Measurements from ENCODE around the gene USP54. TPM values are rescaled to one million over a fixed set of nuclear protein-coding genes. Genes with fewer than 3 reads are reported as not detected.

The USP54 gene
- total RNA-seq, 2 donors from 2014 or later = 53.0 to 79.6 TPM

DNA sequence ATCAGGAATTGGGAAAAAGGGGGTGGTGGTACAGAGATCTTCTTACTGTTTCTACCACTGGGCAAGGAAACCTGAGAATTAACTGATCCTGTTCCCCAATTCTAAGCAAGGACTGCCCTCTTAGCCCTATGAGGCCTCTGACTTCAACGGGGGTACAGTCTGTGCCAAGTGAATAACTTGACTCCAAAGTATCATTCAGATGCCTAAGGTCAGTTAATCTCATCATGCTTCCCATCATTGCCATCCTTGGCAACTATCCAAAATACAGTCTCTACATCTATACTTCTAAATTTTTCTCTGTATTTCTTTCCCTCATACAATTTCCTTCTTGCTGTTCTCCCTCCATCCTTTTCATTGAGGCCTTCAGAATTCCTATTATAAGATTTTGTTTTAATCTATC, 105.8 kb downstream of the USP54 start:
- H3K9me3 ChIP-seq = no peaks in the 10 kb centered on the region

GRCh38 chr10:73480158-73480557, 111.0 kb downstream of the USP54 start:
- WGBS = 86% methylated on average over 7 of the region's 7 CpGs
- Histone ChIP-seq H3K27ac (no peak overlapping the region), H3K27me3 (replicated peaks; ENCODE audit: insufficient read depth) (no peaks in the 10 kb centered on the region), H3K4me1 (replicated peaks) (no peaks in the 10 kb centered on the region), H3K36me3 (no peaks in the 10 kb centered on the region), H3K4me3 (no peak overlapping the region), H3K9me3 (no peaks in the 10 kb centered on the region)
- no peak for TF ChIP-seq POLR2A (IDR thresholded peaks at IDR 0.05)
- no peak for TF ChIP-seq CTCF (IDR thresholded peaks at IDR 0.05)
- no peak for TF ChIP-seq POLR2AphosphoS5 (IDR thresholded peaks at IDR 0.05)
- intact Hi-C loops (cut with DNase I) = no loop called here
- no peak for DNase-seq (ENCODE audit: low spot score)

More for the DNA sequence above, 105.8 kb downstream of the USP54 start:
- intact Hi-C loops (cut with DNase I) = no loop called here
- Histone ChIP-seq H3K27ac (no peak overlapping the region), H3K27me3 (replicated peaks; ENCODE audit: insufficient read depth) (no peaks in the 10 kb centered on the region), H3K36me3 (no peaks in the 10 kb centered on the region), H3K4me1 (replicated peaks) (no peaks in the 10 kb centered on the region), H3K4me3 (no peak overlapping the region)
- no peak for DNase-seq (ENCODE audit: low spot score)
- WGBS = 88% methylated on average over 1 of the region's 1 CpG
- TF ChIP-seq POLR2A (IDR thresholded peaks at IDR 0.05) (no peak), POLR2AphosphoS5 (IDR thresholded peaks at IDR 0.05) (no peak), CTCF (IDR thresholded peaks at IDR 0.05) (no peak)

DNA sequence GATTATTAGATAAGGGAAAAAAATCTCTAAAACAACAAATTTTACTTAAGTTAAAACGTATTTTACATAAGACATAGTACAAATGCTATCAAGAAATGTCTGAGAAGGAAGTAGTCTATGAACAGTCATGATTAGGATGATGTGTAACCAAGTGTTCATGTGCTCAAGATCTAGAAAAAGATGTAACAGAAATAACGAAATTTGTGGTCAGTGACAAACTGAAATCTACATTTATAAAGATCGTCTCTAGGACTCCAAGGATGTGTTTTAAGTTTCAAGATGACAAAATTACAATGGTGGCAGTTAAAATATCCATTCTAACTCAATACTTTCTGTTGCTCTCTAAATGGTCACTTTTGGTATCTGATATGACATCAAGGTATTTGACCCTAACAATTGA, 112.5 kb downstream of the USP54 start:
- no peak for DNase-seq (ENCODE audit: low spot score)
- TF ChIP-seq CTCF (IDR thresholded peaks at IDR 0.05) = no peak
- H3K9me3 ChIP-seq = no peaks in the 10 kb centered on the region
- whole genome bisulfite sequencing = 77% methylated on average over 3 of the region's 3 CpGs
- H3K27ac ChIP-seq = no peak overlapping the region
- H3K36me3 ChIP-seq = no peaks in the 10 kb centered on the region
- no peaks in the 10 kb centered on the region for H3K27me3 ChIP-seq (replicated peaks; ENCODE audit: insufficient read depth)
- H3K4me3 ChIP-seq = no peak overlapping the region
- H3K4me1 ChIP-seq (replicated peaks) = no peaks in the 10 kb centered on the region
- intact Hi-C loops (cut with DNase I) = no loop called here

DNA sequence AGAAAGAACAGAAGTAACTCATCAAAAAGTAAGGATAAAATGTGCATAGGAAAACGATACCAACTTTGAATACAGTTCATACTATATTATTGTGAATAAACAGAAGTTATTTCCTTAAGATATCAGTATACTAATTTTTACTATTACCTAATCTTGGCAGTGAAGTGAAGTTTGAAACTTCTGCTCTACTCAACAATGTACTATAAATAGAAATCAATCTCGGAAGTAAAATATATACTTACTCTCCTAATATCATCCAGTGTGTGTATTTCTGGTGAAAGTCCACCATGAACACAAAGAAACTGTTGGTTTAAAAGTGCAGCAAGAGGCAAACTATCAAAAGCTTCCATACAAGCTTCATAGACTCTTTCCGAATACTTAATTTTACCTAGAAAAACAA, 119.9 kb downstream of the USP54 start:
- no peak overlapping the region for H3K27ac ChIP-seq
- H3K36me3 ChIP-seq = no peaks in the 10 kb centered on the region
- no peaks in the 10 kb centered on the region for H3K9me3 ChIP-seq
- no peak for DNase-seq (ENCODE audit: low spot score)
- intact Hi-C loops (cut with DNase I) = no loop called here
- 85% methylated on average over 3 of the region's 3 CpGs for WGBS
- no peaks in the 10 kb centered on the region for H3K4me1 ChIP-seq (replicated peaks)
- TF ChIP-seq POLR2AphosphoS5 (IDR thresholded peaks at IDR 0.05) (no peak), POLR2A (IDR thresholded peaks at IDR 0.05) (no peak), CTCF (IDR thresholded peaks at IDR 0.05) (no peak)
- H3K27me3 ChIP-seq (replicated peaks; ENCODE audit: insufficient read depth) = no peaks in the 10 kb centered on the region
- no peak overlapping the region for H3K4me3 ChIP-seq

- Histone ChIP-seq H3K9me3 (no peaks in the 10 kb centered on the region), H3K27me3 (replicated peaks; ENCODE audit: insufficient read depth) (no peaks in the 10 kb centered on the region), H3K4me1 (replicated peaks) (no peaks in the 10 kb centered on the region), H3K36me3 (peaks cover 0 to 4% of the 10 kb centered on the region in 2 donors), H3K27ac (no peak overlapping the region), H3K4me3 (no peak overlapping the region)
- DNase-seq (ENCODE audit: low spot score) = no peak
- intact Hi-C loops (cut with DNase I) = no loop called here
- no peak for TF ChIP-seq CTCF (IDR thresholded peaks at IDR 0.05)
- peak; percentile 4 for TF ChIP-seq POLR2AphosphoS5 (IDR thresholded peaks at IDR 0.05)
These were observed 121.6 kb downstream of the USP54 start for GRCh38 chr10:73469579-73469978.

Data from prostate gland (tissue), 2 donors.